ENCODE results near the gene MAPK7. TPM values are rescaled to one million over a fixed set of nuclear protein-coding genes. Genes with fewer than 3 reads are reported as not detected.

Gene MAPK7
- total RNA-seq, 1 donor from 2014 or later: 7.8 TPM

- Histone ChIP-seq H3K4me1 (ENCODE audit: control insufficient read depth in 3 of 3, insufficient read depth in 3 of 3, low read length in 3 of 3) (peaks cover 41 to 53% (median 48%) of the 10 kb centered on the region in 3 donors), H3K27me3 (ENCODE audit: control insufficient read depth in 3 of 3, insufficient read depth in 3 of 3, low read length in 3 of 3) (no peaks in the 10 kb centered on the region), H3K9ac (ENCODE audit: low read depth in 1 of 3, low read length in 3 of 3) (no peak overlapping the region), H3K36me3 (ENCODE audit: control insufficient read depth in 3 of 3, insufficient read depth in 3 of 3, low read length in 3 of 3) (no peaks in the 10 kb centered on the region), H3K27ac (ENCODE audit: low read depth, low read length) (no peak overlapping the region), H3K9me3 (ENCODE audit: control insufficient read depth in 3 of 3, low read length in 3 of 3) (no peaks in the 10 kb centered on the region), H3K4me3 (ENCODE audit: low read length in 3 of 3) (no peak overlapping the region)
Measured at GRCh38 chr17:19342611-19343255, 35.6 kb upstream of the MAPK7 start.

- Histone ChIP-seq H3K4me1 (ENCODE audit: control insufficient read depth in 3 of 3, insufficient read depth in 3 of 3, low read length in 3 of 3) (peaks cover 37 to 50% (median 43%) of the 10 kb centered on the region in 3 donors), H3K27ac (ENCODE audit: low read depth, low read length) (no peak overlapping the region)
Measured at GRCh38 chr17:19343256-19343630, 35.1 kb upstream of the MAPK7 start.

GRCh38 chr17:19343671-19344151 lies 34.6 kb upstream of the MAPK7 start:
- Histone ChIP-seq H3K4me1 (ENCODE audit: control insufficient read depth in 3 of 3, insufficient read depth in 3 of 3, low read length in 3 of 3) (peaks cover 32 to 46% (median 39%) of the 10 kb centered on the region in 3 donors), H3K4me3 (ENCODE audit: low read length in 3 of 3) (no peak overlapping the region), H3K9ac (ENCODE audit: low read depth in 1 of 3, low read length in 3 of 3) (peak overlapping the region in 1 of 3 donors; percentile 25), H3K27ac (ENCODE audit: low read depth, low read length) (no peak overlapping the region), H3K36me3 (ENCODE audit: control insufficient read depth in 3 of 3, insufficient read depth in 3 of 3, low read length in 3 of 3) (no peaks in the 10 kb centered on the region), H3K27me3 (ENCODE audit: control insufficient read depth in 3 of 3, insufficient read depth in 3 of 3, low read length in 3 of 3) (no peaks in the 10 kb centered on the region), H3K9me3 (ENCODE audit: control insufficient read depth in 3 of 3, low read length in 3 of 3) (no peaks in the 10 kb centered on the region)

More at GRCh38 chr17:19343256-19343630, 35.1 kb upstream of the MAPK7 start:
- no peak overlapping the region for H3K9ac ChIP-seq (ENCODE audit: low read depth in 1 of 3, low read length in 3 of 3)
- no peak overlapping the region for H3K4me3 ChIP-seq (ENCODE audit: low read length in 3 of 3)
- H3K27me3 ChIP-seq (ENCODE audit: control insufficient read depth in 3 of 3, insufficient read depth in 3 of 3, low read length in 3 of 3): no peaks in the 10 kb centered on the region
- H3K9me3 ChIP-seq (ENCODE audit: control insufficient read depth in 3 of 3, low read length in 3 of 3): no peaks in the 10 kb centered on the region
- H3K36me3 ChIP-seq (ENCODE audit: control insufficient read depth in 3 of 3, insufficient read depth in 3 of 3, low read length in 3 of 3): no peaks in the 10 kb centered on the region

- no peaks in the 10 kb centered on the region for H3K9me3 ChIP-seq (ENCODE audit: control insufficient read depth in 3 of 3, low read length in 3 of 3)
- no peak overlapping the region for H3K27ac ChIP-seq (ENCODE audit: low read depth, low read length)
- no peaks in the 10 kb centered on the region for H3K36me3 ChIP-seq (ENCODE audit: control insufficient read depth in 3 of 3, insufficient read depth in 3 of 3, low read length in 3 of 3)
- peak overlapping the region in 1 of 3 donors; percentile 25 for H3K9ac ChIP-seq (ENCODE audit: low read depth in 1 of 3, low read length in 3 of 3)
- peaks cover 32 to 46% (median 39%) of the 10 kb centered on the region in 3 donors for H3K4me1 ChIP-seq (ENCODE audit: control insufficient read depth in 3 of 3, insufficient read depth in 3 of 3, low read length in 3 of 3)
- H3K4me3 ChIP-seq (ENCODE audit: low read length in 3 of 3): no peak overlapping the region
- no peaks in the 10 kb centered on the region for H3K27me3 ChIP-seq (ENCODE audit: control insufficient read depth in 3 of 3, insufficient read depth in 3 of 3, low read length in 3 of 3)
Measured at GRCh38 chr17:19344311-19345066, 33.8 kb upstream of the MAPK7 start.

- no peak overlapping the region for H3K4me3 ChIP-seq (ENCODE audit: low read length in 3 of 3)
- no peak overlapping the region for H3K9ac ChIP-seq (ENCODE audit: low read depth in 1 of 3, low read length in 3 of 3)
- no peaks in the 10 kb centered on the region for H3K27me3 ChIP-seq (ENCODE audit: control insufficient read depth in 3 of 3, insufficient read depth in 3 of 3, low read length in 3 of 3)
- no peak overlapping the region for H3K27ac ChIP-seq (ENCODE audit: low read depth, low read length)
- H3K4me1 ChIP-seq (ENCODE audit: control insufficient read depth in 3 of 3, insufficient read depth in 3 of 3, low read length in 3 of 3): peaks cover 32 to 46% (median 39%) of the 10 kb centered on the region in 3 donors
- H3K36me3 ChIP-seq (ENCODE audit: control insufficient read depth in 3 of 3, insufficient read depth in 3 of 3, low read length in 3 of 3): no peaks in the 10 kb centered on the region
- no peaks in the 10 kb centered on the region for H3K9me3 ChIP-seq (ENCODE audit: control insufficient read depth in 3 of 3, low read length in 3 of 3)
Measured at GRCh38 chr17:19345067-19345460, 33.2 kb upstream of the MAPK7 start.

- Histone ChIP-seq H3K4me1 (ENCODE audit: control insufficient read depth in 3 of 3, insufficient read depth in 3 of 3, low read length in 3 of 3) (peaks cover 32 to 46% (median 39%) of the 10 kb centered on the region in 3 donors), H3K9ac (ENCODE audit: low read depth in 1 of 3, low read length in 3 of 3) (peak overlapping the region; percentile 12 to 75 (median 65)), H3K27ac (ENCODE audit: low read depth, low read length) (peak overlapping the region; percentile 81)
Measured at GRCh38 chr17:19345486-19346350, 32.6 kb upstream of the MAPK7 start.

GRCh38 chr17:19346351-19347255 lies 31.7 kb upstream of the MAPK7 start:
- peak overlapping the region; percentile 81 for H3K27ac ChIP-seq (ENCODE audit: low read depth, low read length)
- H3K9ac ChIP-seq (ENCODE audit: low read depth in 1 of 3, low read length in 3 of 3): peak overlapping the region; percentile 60 to 75 (median 65)
- peak overlapping the region in 2 of 3 donors; percentile 45 to 56 for H3K4me3 ChIP-seq (ENCODE audit: low read length in 3 of 3)
- peaks cover 32 to 46% (median 39%) of the 10 kb centered on the region in 3 donors for H3K4me1 ChIP-seq (ENCODE audit: control insufficient read depth in 3 of 3, insufficient read depth in 3 of 3, low read length in 3 of 3)
- H3K27me3 ChIP-seq (ENCODE audit: control insufficient read depth in 3 of 3, insufficient read depth in 3 of 3, low read length in 3 of 3): no peaks in the 10 kb centered on the region
- H3K36me3 ChIP-seq (ENCODE audit: control insufficient read depth in 3 of 3, insufficient read depth in 3 of 3, low read length in 3 of 3): no peaks in the 10 kb centered on the region
- no peaks in the 10 kb centered on the region for H3K9me3 ChIP-seq (ENCODE audit: control insufficient read depth in 3 of 3, low read length in 3 of 3)

More at GRCh38 chr17:19345486-19346350, 32.6 kb upstream of the MAPK7 start:
- Histone ChIP-seq H3K27me3 (ENCODE audit: control insufficient read depth in 3 of 3, insufficient read depth in 3 of 3, low read length in 3 of 3) (no peaks in the 10 kb centered on the region), H3K9me3 (ENCODE audit: control insufficient read depth in 3 of 3, low read length in 3 of 3) (no peaks in the 10 kb centered on the region), H3K36me3 (ENCODE audit: control insufficient read depth in 3 of 3, insufficient read depth in 3 of 3, low read length in 3 of 3) (no peaks in the 10 kb centered on the region), H3K4me3 (ENCODE audit: low read length in 3 of 3) (no peak overlapping the region)

- H3K27me3 ChIP-seq (ENCODE audit: control insufficient read depth in 3 of 3, insufficient read depth in 3 of 3, low read length in 3 of 3): no peaks in the 10 kb centered on the region
- H3K36me3 ChIP-seq (ENCODE audit: control insufficient read depth in 3 of 3, insufficient read depth in 3 of 3, low read length in 3 of 3): no peaks in the 10 kb centered on the region
- H3K9ac ChIP-seq (ENCODE audit: low read depth in 1 of 3, low read length in 3 of 3): peak overlapping the region in 2 of 3 donors; percentile 40 to 60
- H3K9me3 ChIP-seq (ENCODE audit: control insufficient read depth in 3 of 3, low read length in 3 of 3): no peaks in the 10 kb centered on the region
- H3K27ac ChIP-seq (ENCODE audit: low read depth, low read length): peak overlapping the region; percentile 81
- peak overlapping the region in 1 of 3 donors; percentile 6 for H3K4me3 ChIP-seq (ENCODE audit: low read length in 3 of 3)
- H3K4me1 ChIP-seq (ENCODE audit: control insufficient read depth in 3 of 3, insufficient read depth in 3 of 3, low read length in 3 of 3): peaks cover 32 to 38% (median 35%) of the 10 kb centered on the region in 3 donors
Measured at GRCh38 chr17:19347323-19348080, 30.8 kb upstream of the MAPK7 start.
